LNCaP clone FGC (cell line): ENCODE data around the gene NT5M.

Experiments used
- DNase-seq: peaks from one replicate; pipeline ENCODE4 v3.0.0-alpha.2; 2011; ENCODE audit warnings: low read depth
- H3K4me3 ChIP-seq: 2 replicates; pipeline ENCODE4 v1.5.1; 2011; ENCODE audit warnings: mild to moderate bottlenecking, low read depth, low read length, control low read depth
- TF ChIP-seq, protein P1 (sequence below): IDR thresholded peaks from 2 replicates; pipeline ENCODE4 v1.5.1; 2012; ENCODE audit warnings: mild to moderate bottlenecking; ENCODE audit not compliant: control insufficient read depth, insufficient read depth; ENCODE audit errors: extremely low read depth

Gene NT5M

DNA sequence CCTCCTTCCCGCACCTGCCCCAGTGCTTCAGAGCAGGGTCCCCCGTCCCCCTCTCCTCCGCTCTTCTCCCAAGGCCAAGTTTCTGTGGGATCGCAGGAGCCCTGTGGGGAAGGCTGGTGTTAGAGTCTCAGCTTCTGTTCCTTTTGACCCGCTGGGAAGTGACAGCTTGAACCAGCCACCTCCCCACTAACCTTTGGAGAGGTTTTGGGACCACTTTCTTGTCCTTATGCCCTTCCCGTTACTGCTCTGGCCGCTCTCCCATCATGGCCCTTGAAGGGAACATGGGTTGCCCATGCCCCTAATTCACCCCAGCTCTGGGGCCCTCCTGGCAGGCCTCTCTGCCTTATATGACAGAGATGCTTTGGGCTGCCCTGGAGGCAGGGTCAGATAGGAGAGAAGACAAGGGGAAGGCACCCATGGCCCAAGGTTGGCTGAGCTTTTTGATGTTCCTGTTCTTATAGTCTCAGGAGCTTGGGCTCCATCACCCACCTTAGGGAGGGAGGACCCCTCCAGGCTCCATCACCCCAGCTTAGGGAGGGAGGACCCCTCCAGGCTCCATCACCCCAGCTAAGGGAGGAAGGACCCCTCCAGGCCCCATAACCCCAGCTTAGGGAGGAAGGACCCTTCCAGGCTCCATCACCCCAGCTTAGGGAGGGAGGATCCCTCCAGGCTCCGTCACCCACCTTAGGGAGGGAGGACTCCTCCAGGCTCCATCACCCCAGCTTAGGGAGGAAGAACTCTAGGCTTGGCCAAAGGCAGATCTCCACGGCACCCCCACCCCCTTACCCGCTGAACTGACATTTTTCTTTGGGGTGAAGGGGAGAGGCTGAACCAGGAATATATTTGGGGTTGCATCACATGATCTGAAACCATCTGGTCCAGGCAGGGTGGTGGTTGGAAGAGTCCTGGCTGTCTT, 45.0 kb downstream of the NT5M start:
- no peak for DNase-seq
- TF ChIP-seq, protein P1, sequence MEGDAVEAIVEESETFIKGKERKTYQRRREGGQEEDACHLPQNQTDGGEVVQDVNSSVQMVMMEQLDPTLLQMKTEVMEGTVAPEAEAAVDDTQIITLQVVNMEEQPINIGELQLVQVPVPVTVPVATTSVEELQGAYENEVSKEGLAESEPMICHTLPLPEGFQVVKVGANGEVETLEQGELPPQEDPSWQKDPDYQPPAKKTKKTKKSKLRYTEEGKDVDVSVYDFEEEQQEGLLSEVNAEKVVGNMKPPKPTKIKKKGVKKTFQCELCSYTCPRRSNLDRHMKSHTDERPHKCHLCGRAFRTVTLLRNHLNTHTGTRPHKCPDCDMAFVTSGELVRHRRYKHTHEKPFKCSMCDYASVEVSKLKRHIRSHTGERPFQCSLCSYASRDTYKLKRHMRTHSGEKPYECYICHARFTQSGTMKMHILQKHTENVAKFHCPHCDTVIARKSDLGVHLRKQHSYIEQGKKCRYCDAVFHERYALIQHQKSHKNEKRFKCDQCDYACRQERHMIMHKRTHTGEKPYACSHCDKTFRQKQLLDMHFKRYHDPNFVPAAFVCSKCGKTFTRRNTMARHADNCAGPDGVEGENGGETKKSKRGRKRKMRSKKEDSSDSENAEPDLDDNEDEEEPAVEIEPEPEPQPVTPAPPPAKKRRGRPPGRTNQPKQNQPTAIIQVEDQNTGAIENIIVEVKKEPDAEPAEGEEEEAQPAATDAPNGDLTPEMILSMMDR = no peak
- H3K4me3 ChIP-seq = no peak overlapping the region

GRCh38 chr17:17348872-17349723, 45.9 kb downstream of the NT5M start:
- TF ChIP-seq, protein P1 = no peak
- no peak overlapping the region for H3K4me3 ChIP-seq
- no peak for DNase-seq

- no peak overlapping the region for H3K4me3 ChIP-seq
- TF ChIP-seq, protein P1 = no peak
- DNase-seq = no peak
These were observed 46.5 kb downstream of the NT5M start for GRCh38 chr17:17349724-17350106.

- no peak for DNase-seq
- TF ChIP-seq, protein P1 = no peak
- no peak overlapping the region for H3K4me3 ChIP-seq
These were observed 47.5 kb downstream of the NT5M start for GRCh38 chr17:17350491-17351355.

GRCh38 chr17:17351356-17351891, 48.3 kb downstream of the NT5M start:
- DNase-seq = no peak
- TF ChIP-seq, protein P1 = no peak
- H3K4me3 ChIP-seq = no peak overlapping the region
